HG03520 (cell line): ENCODE results near the gene ST3GAL4.

Experiments
- ATAC-seq: cut with Tn5 transposase; IDR thresholded peaks from one replicate; pipeline ENCODE4 v1.9.1; 2021; ENCODE audit warnings: mild to moderate bottlenecking, moderate library complexity; ENCODE audit not compliant: unreplicated experiment

Gene ST3GAL4

GRCh38 chr11:126405374-126405773 is 49.9 kb downstream of the ST3GAL4 start:
- no peak for ATAC-seq

- no peak for ATAC-seq
Observed at GRCh38 chr11:126405906-126406305, 50.4 kb downstream of the ST3GAL4 start.

GRCh38 chr11:126406368-126406767 is 50.9 kb downstream of the ST3GAL4 start:
- ATAC-seq = no peak

- no peak for ATAC-seq
Observed at GRCh38 chr11:126407101-126407521, 51.6 kb downstream of the ST3GAL4 start.

- ATAC-seq = no peak
Observed at GRCh38 chr11:126407682-126408288, 52.3 kb downstream of the ST3GAL4 start.

GRCh38 chr11:126408496-126408895 is 53.0 kb downstream of the ST3GAL4 start:
- no peak for ATAC-seq

GRCh38 chr11:126408901-126409619 is 53.6 kb downstream of the ST3GAL4 start:
- ATAC-seq = no peak

- no peak for ATAC-seq
Observed at GRCh38 chr11:126409620-126409985, 54.1 kb downstream of the ST3GAL4 start.

GRCh38 chr11:126410649-126411048 is 55.2 kb downstream of the ST3GAL4 start:
- no peak for ATAC-seq

- ATAC-seq = no peak
Observed at GRCh38 chr11:126411971-126412381, 56.5 kb downstream of the ST3GAL4 start.

- no peak for ATAC-seq
Observed at GRCh38 chr11:126413426-126413825, 57.9 kb downstream of the ST3GAL4 start.

GRCh38 chr11:126413843-126414405 is 58.4 kb downstream of the ST3GAL4 start:
- ATAC-seq = no peak

- no peak for ATAC-seq
Observed at GRCh38 chr11:126414615-126415014, 59.1 kb downstream of the ST3GAL4 start.

- ATAC-seq = no peak
Observed at GRCh38 chr11:126415128-126415527, 59.6 kb downstream of the ST3GAL4 start.

GRCh38 chr11:126415669-126416420 is 60.4 kb downstream of the ST3GAL4 start:
- ATAC-seq = peak; percentile 4

- peak; percentile 79 for ATAC-seq
Observed at GRCh38 chr11:126416542-126417090, 61.1 kb downstream of the ST3GAL4 start.

- ATAC-seq = no peak
Observed at GRCh38 chr11:126417091-126417862, 61.8 kb downstream of the ST3GAL4 start.

- no peak for ATAC-seq
Observed at GRCh38 chr11:126418887-126419286, 63.4 kb downstream of the ST3GAL4 start.

- ATAC-seq = peak; percentile 65
Observed at GRCh38 chr11:126419801-126420697, 64.6 kb downstream of the ST3GAL4 start.
